Activated T-helper 1 cell treated with anti-CD3 and anti-CD28 coated beads, Interleukin-12 subunit alpha, Interleukin-12 subunit beta, Interleukin-2, Interleukin-4 antibody, amounts not matched to agents 30 ng/mL and 10 ng/mL and 1 ng/mL, durations not matched to agents 14 hours and 24 hours and 36 hours (primary cell): ENCODE results near the gene ACOT7. TPM values are rescaled to one million over a fixed set of nuclear protein-coding genes. Genes with fewer than 3 reads are reported as not detected.

Experiments
- DNase-seq: peaks from one replicate; pipeline ENCODE4 v3.0.0; 2021; ENCODE audit warnings: low spot score
- H3K27ac Mint-ChIP-seq: one replicate; pipeline ENCODE4 v1.8.0; 2021; ENCODE audit warnings: mild to moderate bottlenecking, mixed read lengths
- H3K27me3 Mint-ChIP-seq: one replicate; pipeline ENCODE4 v1.8.0; 2022; ENCODE audit warnings: mild to moderate bottlenecking, moderate library complexity, mixed read lengths; ENCODE audit not compliant: insufficient read depth
- H3K36me3 Mint-ChIP-seq: one replicate; pipeline ENCODE4 v1.8.0; 2021; ENCODE audit warnings: low read depth, mixed read lengths
- H3K4me1 Mint-ChIP-seq: one replicate; pipeline ENCODE4 v1.8.0; 2021; ENCODE audit warnings: low read depth, mixed read lengths
- H3K4me3 Mint-ChIP-seq: one replicate; pipeline ENCODE4 v1.8.0; 2021; ENCODE audit warnings: mild to moderate bottlenecking, moderate library complexity, mixed read lengths
- H3K9me3 Mint-ChIP-seq: one replicate; pipeline ENCODE4 v1.8.0; 2021; ENCODE audit warnings: mixed read lengths
- intact Hi-C: fragments of 100-400 bp; cut with micrococcal nuclease; formaldehyde crosslinking; loops from one replicate; pipeline ENCODE4 v1.15.1; 2024
- total RNA-seq: library from RNA; stranded (reverse); gene quantifications from 2 replicates; pipeline ENCODE4 v1.2.3, GENCODE V29; 2022

Gene ACOT7
- total RNA-seq, 1 donor from 2014 or later, result 126 TPM

DNA sequence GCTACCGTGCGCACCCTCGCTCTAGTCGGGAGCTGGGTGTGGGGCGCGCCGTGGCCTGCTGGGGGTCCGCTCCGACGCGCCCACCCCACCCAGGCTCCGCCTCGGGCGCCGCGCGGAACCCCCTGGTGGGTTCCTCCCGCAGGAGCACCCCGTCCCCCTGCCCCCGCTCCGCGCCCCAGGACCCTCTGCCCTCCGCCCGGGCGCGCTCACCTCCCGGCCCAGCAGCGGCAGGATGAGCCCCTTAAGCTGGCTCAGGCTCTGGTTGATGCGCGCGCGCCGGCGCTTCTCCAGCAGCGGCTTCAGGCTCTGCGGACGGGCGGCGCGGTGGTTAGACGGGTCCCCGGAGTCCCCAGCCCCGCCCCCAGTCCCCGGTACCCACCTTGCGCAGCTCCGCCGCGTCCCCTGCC is 25.8 kb upstream of the ACOT7 start:
- Mint-ChIP-seq H3K27me3 (peaks cover 63% of the 10 kb centered on the region), H3K9me3 (no peaks in the 10 kb centered on the region), H3K27ac (no peak overlapping the region), H3K4me1 (peaks cover 17% of the 10 kb centered on the region), H3K4me3 (no peak overlapping the region), H3K36me3 (no peaks in the 10 kb centered on the region)
- DNase-seq, result no peak
- intact Hi-C loops, result no loop called here

GRCh38 chr1:6418668-6419396 is 25.3 kb upstream of the ACOT7 start:
- peak overlapping the region; percentile 53 for H3K4me3 Mint-ChIP-seq
- intact Hi-C loops, result no loop called here
- no peaks in the 10 kb centered on the region for H3K9me3 Mint-ChIP-seq
- H3K4me1 Mint-ChIP-seq, result peaks cover 16% of the 10 kb centered on the region
- peaks cover 63% of the 10 kb centered on the region for H3K27me3 Mint-ChIP-seq
- H3K27ac Mint-ChIP-seq, result no peak overlapping the region
- no peak for DNase-seq
- H3K36me3 Mint-ChIP-seq, result no peaks in the 10 kb centered on the region

DNA sequence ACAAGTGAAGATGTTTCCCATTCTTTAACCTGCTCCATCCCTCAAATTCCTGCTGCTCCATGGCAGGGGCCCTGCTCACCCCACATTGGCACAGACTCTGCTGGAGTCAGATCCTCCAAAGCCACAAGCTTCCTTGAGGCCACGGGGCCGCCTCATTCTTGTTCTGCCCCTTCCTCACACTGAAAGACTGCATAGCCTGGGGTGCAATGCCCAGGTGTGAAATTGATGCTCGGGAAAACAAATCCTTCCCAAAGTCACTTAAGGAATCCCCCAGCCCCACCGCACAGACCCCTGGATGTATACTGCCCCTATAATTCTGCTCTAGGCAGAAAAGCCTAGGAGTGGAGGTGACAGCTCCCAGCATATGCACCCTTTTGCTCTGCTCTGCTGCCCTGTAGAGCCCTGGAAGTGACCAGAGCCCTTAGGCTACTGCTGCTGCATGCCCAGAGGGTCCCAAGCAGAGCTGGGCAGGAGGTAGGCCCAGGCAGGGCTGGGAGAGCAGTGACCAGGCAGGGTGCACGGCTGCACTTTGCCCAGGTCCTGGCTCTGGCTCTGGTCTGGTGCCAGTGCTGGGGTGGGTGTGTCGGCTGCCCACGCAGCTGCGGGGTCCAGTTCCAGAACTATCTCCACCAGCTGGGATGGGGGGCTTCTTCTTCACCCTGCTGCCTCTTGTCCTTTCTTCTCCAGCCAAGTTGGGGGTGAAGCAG is 24.5 kb upstream of the ACOT7 start:
- H3K4me1 Mint-ChIP-seq, result peaks cover 16% of the 10 kb centered on the region
- no peaks in the 10 kb centered on the region for H3K9me3 Mint-ChIP-seq
- H3K27ac Mint-ChIP-seq, result no peak overlapping the region
- intact Hi-C loops, result no loop called here
- H3K27me3 Mint-ChIP-seq, result peaks cover 61% of the 10 kb centered on the region
- DNase-seq, result no peak
- H3K36me3 Mint-ChIP-seq, result no peaks in the 10 kb centered on the region
- H3K4me3 Mint-ChIP-seq, result no peak overlapping the region

- peaks cover 55% of the 10 kb centered on the region for H3K27me3 Mint-ChIP-seq
- no peaks in the 10 kb centered on the region for H3K9me3 Mint-ChIP-seq
- no peak for DNase-seq
- H3K4me1 Mint-ChIP-seq, result peaks cover 16% of the 10 kb centered on the region
- no peaks in the 10 kb centered on the region for H3K36me3 Mint-ChIP-seq
- intact Hi-C loops, result no loop called here
- H3K27ac Mint-ChIP-seq, result no peak overlapping the region
- H3K4me3 Mint-ChIP-seq, result no peak overlapping the region
Observed at GRCh38 chr1:6416906-6417305, 23.3 kb upstream of the ACOT7 start.

DNA sequence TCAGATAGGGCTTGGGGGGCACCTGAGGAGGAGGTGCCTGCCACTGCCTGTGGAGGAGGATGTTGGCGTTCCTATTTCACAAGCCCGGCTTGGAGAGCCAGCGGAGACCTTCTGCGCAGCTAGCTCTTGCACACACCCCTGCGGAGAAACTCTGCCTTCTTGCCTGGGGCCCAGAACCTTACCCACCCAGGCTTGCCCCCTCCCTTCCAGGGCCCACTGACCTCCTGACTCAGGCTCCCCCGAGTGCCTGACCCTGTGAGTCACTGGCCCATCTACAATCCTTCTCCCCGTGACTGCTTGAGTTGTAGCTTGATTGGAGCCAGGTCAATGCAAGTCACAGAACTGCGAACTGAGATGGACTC is 22.7 kb upstream of the ACOT7 start:
- intact Hi-C loops, result no loop called here
- peaks cover 51% of the 10 kb centered on the region for H3K27me3 Mint-ChIP-seq
- peaks cover 12% of the 10 kb centered on the region for H3K4me1 Mint-ChIP-seq
- DNase-seq, result no peak
- no peaks in the 10 kb centered on the region for H3K36me3 Mint-ChIP-seq
- no peaks in the 10 kb centered on the region for H3K9me3 Mint-ChIP-seq
- no peak overlapping the region for H3K4me3 Mint-ChIP-seq
- H3K27ac Mint-ChIP-seq, result no peak overlapping the region

GRCh38 chr1:6414881-6415626 is 21.5 kb upstream of the ACOT7 start:
- H3K4me1 Mint-ChIP-seq, result peaks cover 8% of the 10 kb centered on the region
- no peak for DNase-seq
- no peak overlapping the region for H3K4me3 Mint-ChIP-seq
- no peak overlapping the region for H3K27ac Mint-ChIP-seq
- H3K9me3 Mint-ChIP-seq, result no peaks in the 10 kb centered on the region
- intact Hi-C loops, result no loop called here
- no peaks in the 10 kb centered on the region for H3K36me3 Mint-ChIP-seq
- peaks cover 44% of the 10 kb centered on the region for H3K27me3 Mint-ChIP-seq

- peaks cover 43% of the 10 kb centered on the region for H3K27me3 Mint-ChIP-seq
- no peak for DNase-seq
- H3K4me1 Mint-ChIP-seq, result peaks cover 8% of the 10 kb centered on the region
- H3K36me3 Mint-ChIP-seq, result no peaks in the 10 kb centered on the region
- peak overlapping the region; percentile 32 for H3K4me3 Mint-ChIP-seq
- no peak overlapping the region for H3K27ac Mint-ChIP-seq
- intact Hi-C loops, result no loop called here
- no peaks in the 10 kb centered on the region for H3K9me3 Mint-ChIP-seq
Observed at GRCh38 chr1:6414443-6414844, 20.9 kb upstream of the ACOT7 start.

- no peak overlapping the region for H3K4me3 Mint-ChIP-seq
- no peak for DNase-seq
- no peak overlapping the region for H3K27ac Mint-ChIP-seq
- H3K9me3 Mint-ChIP-seq, result no peaks in the 10 kb centered on the region
- intact Hi-C loops, result no loop called here
- H3K27me3 Mint-ChIP-seq, result peaks cover 44% of the 10 kb centered on the region
- H3K36me3 Mint-ChIP-seq, result no peaks in the 10 kb centered on the region
- peaks cover 8% of the 10 kb centered on the region for H3K4me1 Mint-ChIP-seq
Observed at GRCh38 chr1:6412896-6413295, 19.3 kb upstream of the ACOT7 start.

- no peaks in the 10 kb centered on the region for H3K9me3 Mint-ChIP-seq
- no peak overlapping the region for H3K27ac Mint-ChIP-seq
- H3K4me1 Mint-ChIP-seq, result peaks cover 8% of the 10 kb centered on the region
- peaks cover 41% of the 10 kb centered on the region for H3K27me3 Mint-ChIP-seq
- intact Hi-C loops, result no loop called here
- no peak for DNase-seq
- H3K36me3 Mint-ChIP-seq, result no peaks in the 10 kb centered on the region
- no peak overlapping the region for H3K4me3 Mint-ChIP-seq
Observed at GRCh38 chr1:6410248-6410893, 16.8 kb upstream of the ACOT7 start.

DNA sequence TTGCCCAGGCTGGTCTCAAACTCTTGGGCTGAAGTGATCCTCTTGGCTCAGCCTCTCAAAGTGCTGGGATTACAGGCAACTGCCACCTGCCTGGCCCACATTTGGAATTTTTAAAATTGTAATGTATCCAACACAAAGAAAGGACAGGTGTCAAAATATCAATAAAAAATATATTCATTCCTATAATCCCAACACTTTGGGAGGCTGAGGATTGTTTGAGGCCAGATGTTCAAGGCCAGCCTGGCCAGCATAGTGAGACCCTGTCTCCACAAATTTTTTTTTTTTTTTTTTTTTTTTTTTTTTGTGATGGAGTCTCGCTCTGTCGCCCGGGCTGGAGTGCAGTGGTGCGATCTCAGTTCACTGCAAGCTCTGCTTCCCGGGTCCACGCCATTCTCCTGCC is 16.2 kb upstream of the ACOT7 start:
- no peaks in the 10 kb centered on the region for H3K9me3 Mint-ChIP-seq
- H3K36me3 Mint-ChIP-seq, result no peaks in the 10 kb centered on the region
- H3K27me3 Mint-ChIP-seq, result peaks cover 35% of the 10 kb centered on the region

DNA sequence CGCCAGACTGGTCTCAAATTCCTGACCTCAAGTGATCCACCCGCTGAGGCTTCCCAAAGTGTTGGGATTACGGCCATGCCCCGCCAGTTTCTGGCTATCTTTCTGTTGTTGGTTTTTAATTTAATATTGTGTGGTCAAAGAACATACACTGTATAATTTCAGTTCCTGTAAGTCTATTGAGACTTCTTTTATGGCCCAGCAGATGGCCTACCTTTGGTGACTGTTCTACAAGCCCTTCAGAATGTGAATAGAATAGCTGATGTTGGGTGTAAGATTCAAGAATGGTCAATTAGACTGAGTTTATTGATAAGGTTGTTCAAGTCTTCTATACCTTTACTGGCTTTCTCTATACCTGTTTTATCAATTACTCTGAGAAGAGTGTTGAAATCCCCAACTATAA is 15.5 kb upstream of the ACOT7 start:
- Mint-ChIP-seq H3K4me1 (peaks cover under 1% of the 10 kb centered on the region), H3K36me3 (no peaks in the 10 kb centered on the region), H3K9me3 (no peaks in the 10 kb centered on the region), H3K27me3 (peaks cover 30% of the 10 kb centered on the region), H3K4me3 (no peak overlapping the region), H3K27ac (no peak overlapping the region)
- no peak for DNase-seq
- intact Hi-C loops, result no loop called here

More for the DNA sequence above, 16.2 kb upstream of the ACOT7 start:
- H3K4me1 Mint-ChIP-seq, result peaks cover 7% of the 10 kb centered on the region
- no peak for DNase-seq
- no peak overlapping the region for H3K4me3 Mint-ChIP-seq
- no peak overlapping the region for H3K27ac Mint-ChIP-seq
- intact Hi-C loops, result no loop called here

- H3K9me3 Mint-ChIP-seq, result no peaks in the 10 kb centered on the region
- intact Hi-C loops, result no loop called here
Observed at GRCh38 chr1:6408023-6408422, 14.5 kb upstream of the ACOT7 start.

GRCh38 chr1:6401673-6402072 is 8.1 kb upstream of the ACOT7 start:
- Mint-ChIP-seq H3K27me3 (peaks cover 20% of the 10 kb centered on the region), H3K36me3 (no peaks in the 10 kb centered on the region), H3K4me1 (peaks cover 7% of the 10 kb centered on the region), H3K9me3 (no peaks in the 10 kb centered on the region), H3K4me3 (no peak overlapping the region), H3K27ac (no peak overlapping the region)
- DNase-seq, result no peak
- intact Hi-C loops, result no loop called here

More at GRCh38 chr1:6408023-6408422, 14.5 kb upstream of the ACOT7 start:
- no peak for DNase-seq
- Mint-ChIP-seq H3K4me1 (no peaks in the 10 kb centered on the region), H3K36me3 (no peaks in the 10 kb centered on the region), H3K27ac (no peak overlapping the region), H3K4me3 (no peak overlapping the region), H3K27me3 (peaks cover 29% of the 10 kb centered on the region)
